Measurements from ENCODE around the gene EMX1.

Gene EMX1

GRCh38 chr2:72949045-72949444 is 31.7 kb downstream of the EMX1 start:
- TF ChIP-seq CTCF (IDR thresholded peaks at IDR 0.05; ENCODE audit: extremely low read depth, insufficient read depth, missing control alignments), result no peak
- in situ Hi-C loops (cut with MboI; ENCODE audit: low pct_unique_long_range_greater_than_20kb, low sequenced_read_pairs, unreplicated experiment), result no loop called here

GRCh38 chr2:72949642-72950041 is 32.3 kb downstream of the EMX1 start:
- no peak for DNase-seq (ENCODE audit: low spot score)
- in situ Hi-C loops (cut with MboI; ENCODE audit: low pct_unique_long_range_greater_than_20kb, low sequenced_read_pairs, unreplicated experiment), result no loop called here
- TF ChIP-seq CTCF (IDR thresholded peaks at IDR 0.05; ENCODE audit: extremely low read depth, insufficient read depth, missing control alignments), result no peak

More at GRCh38 chr2:72949045-72949444, 31.7 kb downstream of the EMX1 start:
- no peak for DNase-seq (ENCODE audit: low spot score)

- in situ Hi-C loops (cut with MboI; ENCODE audit: low pct_unique_long_range_greater_than_20kb, low sequenced_read_pairs, unreplicated experiment), result no loop called here
- no peak for DNase-seq (ENCODE audit: low spot score)
- no peak for TF ChIP-seq CTCF (IDR thresholded peaks at IDR 0.05; ENCODE audit: extremely low read depth, insufficient read depth, missing control alignments)
Measured at GRCh38 chr2:72950558-72951255, 33.4 kb downstream of the EMX1 start.

- no peak for DNase-seq (ENCODE audit: low spot score)
- in situ Hi-C loops (cut with MboI; ENCODE audit: low pct_unique_long_range_greater_than_20kb, low sequenced_read_pairs, unreplicated experiment), result no loop called here
- no peak for TF ChIP-seq CTCF (IDR thresholded peaks at IDR 0.05; ENCODE audit: extremely low read depth, insufficient read depth, missing control alignments)
Measured at GRCh38 chr2:72951303-72952095, 34.2 kb downstream of the EMX1 start.

GRCh38 chr2:72952110-72952823 is 34.9 kb downstream of the EMX1 start:
- in situ Hi-C loops (cut with MboI; ENCODE audit: low pct_unique_long_range_greater_than_20kb, low sequenced_read_pairs, unreplicated experiment), result no loop called here
- no peak for TF ChIP-seq CTCF (IDR thresholded peaks at IDR 0.05; ENCODE audit: extremely low read depth, insufficient read depth, missing control alignments)

GRCh38 chr2:72952961-72953360 is 35.6 kb downstream of the EMX1 start:
- no peak for DNase-seq (ENCODE audit: low spot score)
- in situ Hi-C loops (cut with MboI; ENCODE audit: low pct_unique_long_range_greater_than_20kb, low sequenced_read_pairs, unreplicated experiment), result no loop called here
- no peak for TF ChIP-seq CTCF (IDR thresholded peaks at IDR 0.05; ENCODE audit: extremely low read depth, insufficient read depth, missing control alignments)

More at GRCh38 chr2:72952110-72952823, 34.9 kb downstream of the EMX1 start:
- DNase-seq (ENCODE audit: low spot score), result no peak

Data from GM13977 (cell line).